IMR-90 (cell line): ENCODE measurements around the gene TBC1D32. TPM values are rescaled to one million over a fixed set of nuclear protein-coding genes. Genes with fewer than 3 reads are reported as not detected.

ENCODE experiments used
- ATAC-seq: fragments of 200-7000 bp; cut with Tn5 transposase; 2 replicates; pipeline ENCODE4 v1.9.1; 2020; ENCODE audit warnings: low read depth, mild to moderate bottlenecking, moderate library complexity
- BruUV-seq: library from RNA; stranded (reverse); fragments of 400-500 nt; replicated peaks from 2 replicates; lab custom pipeline; 2021; lab: Mats Ljungman, UMichigan
- CTCF ChIA-PET: fragments of 300-600 bp; formaldehyde crosslinking; extraction: SDS; loops from one replicate; lab custom pipeline; 2021; ENCODE audit warnings: antibody characterized with exemption; lab: Yijun Ruan, JAX
- POLR2A ChIA-PET: fragments of 300-600 bp; sonication (Branson Sonifier 250); formaldehyde crosslinking; loops from one replicate; lab custom pipeline; 2022; ENCODE audit warnings: antibody characterized with exemption; ENCODE audit not compliant: unreplicated experiment; lab: Charles Lee
- DNase-seq: peaks from one replicate; pipeline ENCODE4 v3.0.0; 2013
- H2AFZ ChIP-seq: replicated peaks from 2 replicates; pipeline ENCODE3; 2013; ENCODE audit warnings: low read length, mild to moderate bottlenecking; ENCODE audit not compliant: poor library complexity
- H2AK5ac ChIP-seq: 2 replicates; pipeline ENCODE4 v1.6.1; 2013; ENCODE audit warnings: low read depth, low read length, inconsistent platforms
- H2AK9ac ChIP-seq: replicated peaks from 2 replicates; pipeline ENCODE3; 2013; ENCODE audit warnings: mild to moderate bottlenecking, low read depth, low read length, moderate library complexity; ENCODE audit not compliant: poor library complexity
- H2BK120ac ChIP-seq: 2 replicates; pipeline ENCODE4 v1.6.1; 2013; ENCODE audit warnings: low read depth, low read length, inconsistent platforms
- H2BK15ac ChIP-seq: 3 replicates; pipeline ENCODE4 v1.6.1; 2013; ENCODE audit warnings: low read depth, low read length, inconsistent platforms
- H2BK20ac ChIP-seq: 2 replicates; pipeline ENCODE4 v1.6.1; 2013; ENCODE audit warnings: low read depth, mild to moderate bottlenecking, inconsistent platforms, low read length, moderate library complexity
- H2BK5ac ChIP-seq: 2 replicates; pipeline ENCODE4 v1.6.1; 2013; ENCODE audit warnings: mild to moderate bottlenecking, low read depth, low read length, inconsistent platforms; ENCODE audit not compliant: poor library complexity, severe bottlenecking
- H3K14ac ChIP-seq: replicated peaks from 2 replicates; pipeline ENCODE4 v1.6.1; 2013; ENCODE audit warnings: low read depth, low read length, inconsistent platforms
- H3K18ac ChIP-seq: 2 replicates; pipeline ENCODE4 v1.6.1; 2013; ENCODE audit warnings: low read depth, low read length, control low read depth
- H3K23ac ChIP-seq: 2 replicates; pipeline ENCODE4 v1.6.1; 2013; ENCODE audit warnings: low read depth, low read length, inconsistent platforms
- H3K27ac ChIP-seq: 2 replicates; pipeline ENCODE4 v1.5.1; 2013; ENCODE audit warnings: mild to moderate bottlenecking, control low read depth, low read length; ENCODE audit not compliant: insufficient read depth
- H3K27me3 ChIP-seq: 2 replicates; pipeline ENCODE4 v1.6.1; 2013; ENCODE audit warnings: low read length; ENCODE audit not compliant: control insufficient read depth, insufficient read depth
- H3K36me3 ChIP-seq: 2 replicates; pipeline ENCODE4 v1.6.1; 2013; ENCODE audit warnings: low read length, mixed read lengths; ENCODE audit not compliant: control insufficient read depth, insufficient read depth
- H3K4ac ChIP-seq: 2 replicates; pipeline ENCODE4 v1.6.1; 2013; ENCODE audit warnings: low read depth, low read length, inconsistent platforms
- H3K4me1 ChIP-seq: 2 replicates; pipeline ENCODE4 v1.6.1; 2013; ENCODE audit warnings: low read length, mixed read lengths; ENCODE audit not compliant: control insufficient read depth, insufficient read depth
- H3K4me2 ChIP-seq: 2 replicates; pipeline ENCODE4 v1.6.1; 2013; ENCODE audit warnings: low read depth, mild to moderate bottlenecking, control low read depth, low read length, moderate library complexity
- H3K4me3 ChIP-seq: 2 replicates; pipeline ENCODE4 v1.5.1; 2013; ENCODE audit warnings: low read depth, mild to moderate bottlenecking, control low read depth, low read length, moderate library complexity; ENCODE audit not compliant: insufficient read depth
- H3K56ac ChIP-seq: 2 replicates; pipeline ENCODE4 v1.6.1; 2013; ENCODE audit warnings: low read length, inconsistent platforms; ENCODE audit not compliant: insufficient read depth; ENCODE audit errors: extremely low read depth
- H3K79me1 ChIP-seq, 2 experiments: 2 replicates each; pipeline ENCODE4 v1.6.1; 2013; ENCODE audit warnings: low read length in 2 of 2, inconsistent platforms in 1 of 2, low read depth in 1 of 2
- H3K9ac ChIP-seq: 2 replicates; pipeline ENCODE4 v1.6.1; 2013; ENCODE audit warnings: low read depth, low read length, control low read depth
- H3K9me1 ChIP-seq: 2 replicates; pipeline ENCODE4 v1.6.1; 2013; ENCODE audit warnings: low read length, inconsistent platforms; ENCODE audit not compliant: insufficient read depth
- H3K9me3 ChIP-seq: 2 replicates; pipeline ENCODE4 v1.6.1; 2013; ENCODE audit warnings: low read length; ENCODE audit not compliant: control insufficient read depth, insufficient read depth
- H4K20me1 ChIP-seq: 2 replicates; pipeline ENCODE4 v1.6.1; 2013; ENCODE audit warnings: low read length, inconsistent platforms; ENCODE audit not compliant: insufficient read depth
- H4K5ac ChIP-seq: 2 replicates; pipeline ENCODE4 v1.6.1; 2013; ENCODE audit warnings: mild to moderate bottlenecking, low read depth, low read length, control low read depth
- H4K8ac ChIP-seq, 2 experiments: 2 replicates each; pipeline ENCODE4 v1.6.1; 2013; ENCODE audit warnings: low read depth in 2 of 2, low read length in 2 of 2, control low read depth in 1 of 2, inconsistent platforms in 1 of 2
- H4K91ac ChIP-seq: 2 replicates; pipeline ENCODE4 v1.6.1; 2013; ENCODE audit warnings: low read depth, low read length, inconsistent platforms; ENCODE audit not compliant: insufficient read depth
- BHLHE40 ChIP-seq: fragments of 150-350 bp; IDR thresholded peaks from 2 replicates; pipeline ENCODE4 v1.6.1; 2016; ENCODE audit warnings: mild to moderate bottlenecking, low read depth, low read length
- CEBPB ChIP-seq: IDR thresholded peaks from 2 replicates; pipeline ENCODE4 v1.6.1; 2012; ENCODE audit warnings: low read depth, low read length, improper control_type of control experiment
- MAFK ChIP-seq: IDR thresholded peaks from 2 replicates; pipeline ENCODE4 v1.6.1; 2012; ENCODE audit warnings: low read depth, low read length, improper control_type of control experiment
- MAZ ChIP-seq: IDR thresholded peaks from 2 replicates; pipeline ENCODE4 v1.6.1; 2012; ENCODE audit warnings: low read depth, mild to moderate bottlenecking, low read length, improper control_type of control experiment, moderate library complexity, borderline replicate concordance
- MXI1 ChIP-seq: IDR thresholded peaks from 2 replicates; pipeline ENCODE4 v1.6.1; 2012; ENCODE audit warnings: low read depth, mild to moderate bottlenecking, low read length, moderate library complexity, borderline replicate concordance
- NFE2L2 ChIP-seq: fragments of 150-350 bp; IDR thresholded peaks from 2 replicates; pipeline ENCODE4 v1.6.1; 2016; ENCODE audit warnings: low read depth, mild to moderate bottlenecking, low read length
- POLR2A ChIP-seq: IDR thresholded peaks from 2 replicates; pipeline ENCODE4 v1.6.1; 2012; ENCODE audit warnings: mild to moderate bottlenecking, low read depth, low read length
- RCOR1 ChIP-seq: IDR thresholded peaks from 2 replicates; pipeline ENCODE4 v1.6.1; 2012; ENCODE audit warnings: mild to moderate bottlenecking, low read length, improper control_type of control experiment; ENCODE audit not compliant: insufficient replicate concordance
- RFX5 ChIP-seq: IDR thresholded peaks from 2 replicates; pipeline ENCODE4 v1.8.0; 2012; ENCODE audit warnings: low read depth, mild to moderate bottlenecking, low read length, moderate library complexity
- SMC3 ChIP-seq: fragments of 150-350 bp; IDR thresholded peaks from 2 replicates; pipeline ENCODE4 v1.6.1; 2016; ENCODE audit warnings: low read depth, mild to moderate bottlenecking, antibody characterized with exemption, low read length, moderate library complexity
- WGBS, 2 experiments: methylation state at CpG; one replicate each; pipeline versions ENCODE4 v1.1.5 to v1.1.7; 2013; ENCODE audit warnings: missing lambda C conversion rate in 2 of 2; ENCODE audit not compliant: insufficient read length in 1 of 2; ENCODE audit errors: extremely low coverage in 2 of 2; 5-methylcytosine and 5-hydroxymethylcytosine counted together
- dilution Hi-C: fragments of 300-500 bp; cut with HindIII; formaldehyde crosslinking; loops from one replicate; pipeline ENCODE4 v1.14.3; 2018; ENCODE audit warnings: low sequenced_read_pairs; ENCODE audit not compliant: unreplicated experiment
- in situ Hi-C: fragments of 300-500 bp; cut with MboI; formaldehyde crosslinking; loops from 3 replicates; pipeline ENCODE4 v1.14.3; 2019; ENCODE audit warnings: low sequenced_read_pairs, inconsistent platforms, mixed read lengths
- intact Hi-C: fragments of 100-400 bp; cut with micrococcal nuclease; formaldehyde crosslinking; loops from 2 replicates; pipeline ENCODE4 v1.10.0; 2022
- polyA plus RNA-seq, 3 experiments: library from polyadenylated mRNA; depleted of rRNA; stranded (reverse); fragments of >200 nt; gene quantifications; 2 replicates each; pipeline ENCODE4 v1.2.3, GENCODE V29; 2012; ENCODE audit warnings: low replicate concordance in 1 of 3
- total RNA-seq: library from RNA; depleted of rRNA; stranded (reverse); fragments of >200 nt; gene quantifications from 2 replicates; pipeline ENCODE4 v1.2.3, GENCODE V29; 2012
- TF ChIP-seq, protein P1 (sequence below): conservative IDR thresholded peaks from 2 replicates; pipeline ENCODE4 v1.5.1; 2012; ENCODE audit warnings: mild to moderate bottlenecking, low read depth, low read length, improper control_type of control experiment

Gene TBC1D32
- total and polyA plus RNA-seq, 2 of the 4 experiments (the other 2 are of a cell fraction): 3.0 to 7.2 TPM

DNA sequence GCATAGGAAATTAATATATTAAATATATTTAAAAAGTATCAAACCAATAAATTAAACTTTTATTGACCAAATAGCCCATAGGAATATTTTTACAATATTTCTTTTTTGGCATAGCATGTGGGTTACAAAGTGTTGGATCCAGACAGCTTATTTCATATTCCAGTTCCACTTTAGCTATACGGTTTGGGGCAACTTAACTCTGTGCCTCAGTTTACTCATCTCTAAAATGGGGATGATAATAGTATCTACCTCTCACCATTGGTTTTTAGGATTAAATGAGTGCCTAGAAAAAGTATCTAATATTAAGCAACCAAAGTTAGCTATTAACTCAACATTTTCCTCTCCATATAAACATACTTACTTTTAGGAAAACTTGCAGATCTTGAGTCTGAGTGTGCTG is 243.8 kb downstream of the TBC1D32 start:
- no peaks in the 10 kb centered on the region for H3K4me1 ChIP-seq
- H2BK15ac ChIP-seq: no peak overlapping the region
- H3K9ac ChIP-seq: no peak overlapping the region
- CTCF ChIA-PET: interaction anchor here (0.7 kb wide), 1 partner anchor 25 kb away, joined by 3 read pairs; no protein-coding TSS in a partner anchor
- H3K4me3 ChIP-seq: no peak overlapping the region
- no peak overlapping the region for H4K8ac ChIP-seq
- WGBS, 2 experiments: no CpG with 5 or more reads among the region's 1 CpG
- no peak overlapping the region for H3K18ac ChIP-seq
- no peaks in the 10 kb centered on the region for H3K27me3 ChIP-seq
- no peaks in the 10 kb centered on the region for H4K20me1 ChIP-seq
- no peak overlapping the region for H3K27ac ChIP-seq
- no peak overlapping the region for H2AFZ ChIP-seq
- DNase-seq: no peak
- H3K9me3 ChIP-seq: no peaks in the 10 kb centered on the region
- H3K14ac ChIP-seq: no peak overlapping the region
- H3K4me2 ChIP-seq: no peak overlapping the region
- no peak overlapping the region for H2AK5ac ChIP-seq
- no peak overlapping the region for H2BK5ac ChIP-seq
- in situ Hi-C loops (no loop called here), intact Hi-C loops (no loop called here), dilution Hi-C loops (no loop called here)
- no peak overlapping the region for H4K91ac ChIP-seq
- no peaks in the 10 kb centered on the region for H3K79me1 ChIP-seq
- POLR2A ChIA-PET: no interaction called here
- H4K5ac ChIP-seq: no peak overlapping the region
- TF ChIP-seq BHLHE40 (no peak), SMC3 (no peak), CEBPB (no peak), NFE2L2 (no peak), MAFK (no peak), MAZ (no peak), MXI1 (no peak), RFX5 (no peak), POLR2A (no peak), RCOR1 (no peak)
- TF ChIP-seq, protein P1, sequence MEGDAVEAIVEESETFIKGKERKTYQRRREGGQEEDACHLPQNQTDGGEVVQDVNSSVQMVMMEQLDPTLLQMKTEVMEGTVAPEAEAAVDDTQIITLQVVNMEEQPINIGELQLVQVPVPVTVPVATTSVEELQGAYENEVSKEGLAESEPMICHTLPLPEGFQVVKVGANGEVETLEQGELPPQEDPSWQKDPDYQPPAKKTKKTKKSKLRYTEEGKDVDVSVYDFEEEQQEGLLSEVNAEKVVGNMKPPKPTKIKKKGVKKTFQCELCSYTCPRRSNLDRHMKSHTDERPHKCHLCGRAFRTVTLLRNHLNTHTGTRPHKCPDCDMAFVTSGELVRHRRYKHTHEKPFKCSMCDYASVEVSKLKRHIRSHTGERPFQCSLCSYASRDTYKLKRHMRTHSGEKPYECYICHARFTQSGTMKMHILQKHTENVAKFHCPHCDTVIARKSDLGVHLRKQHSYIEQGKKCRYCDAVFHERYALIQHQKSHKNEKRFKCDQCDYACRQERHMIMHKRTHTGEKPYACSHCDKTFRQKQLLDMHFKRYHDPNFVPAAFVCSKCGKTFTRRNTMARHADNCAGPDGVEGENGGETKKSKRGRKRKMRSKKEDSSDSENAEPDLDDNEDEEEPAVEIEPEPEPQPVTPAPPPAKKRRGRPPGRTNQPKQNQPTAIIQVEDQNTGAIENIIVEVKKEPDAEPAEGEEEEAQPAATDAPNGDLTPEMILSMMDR: no peak
- no peaks in the 10 kb centered on the region for H3K9me1 ChIP-seq
- H2BK120ac ChIP-seq: no peak overlapping the region
- no TSS peak for BruUV-seq
- H2AK9ac ChIP-seq: no peak overlapping the region
- ATAC-seq: no peak
- no peak overlapping the region for H3K56ac ChIP-seq
- H3K4ac ChIP-seq: no peak overlapping the region
- no peak overlapping the region for H3K23ac ChIP-seq
- H3K36me3 ChIP-seq: no peaks in the 10 kb centered on the region
- no peak overlapping the region for H2BK20ac ChIP-seq
